HFF-Myc (cell line): ENCODE measurements around the gene KIF20B.

Experiments
- DNase-seq: peaks from one replicate; pipeline ENCODE4 v3.0.0-alpha.2; 2011; ENCODE audit warnings: low read depth; ENCODE audit errors: extremely low read depth
- H3K4me3 ChIP-seq: replicated peaks from 2 replicates; pipeline ENCODE4 v1.5.1; 2011; ENCODE audit warnings: low read depth, mild to moderate bottlenecking, control low read depth, low read length
- TF ChIP-seq, protein P1 (sequence below): IDR thresholded peaks from 2 replicates; pipeline ENCODE4 v1.5.1; 2012; ENCODE audit warnings: mild to moderate bottlenecking, low read depth, low read length, control low read depth; ENCODE audit errors: missing control alignments

KIF20B gene

DNA sequence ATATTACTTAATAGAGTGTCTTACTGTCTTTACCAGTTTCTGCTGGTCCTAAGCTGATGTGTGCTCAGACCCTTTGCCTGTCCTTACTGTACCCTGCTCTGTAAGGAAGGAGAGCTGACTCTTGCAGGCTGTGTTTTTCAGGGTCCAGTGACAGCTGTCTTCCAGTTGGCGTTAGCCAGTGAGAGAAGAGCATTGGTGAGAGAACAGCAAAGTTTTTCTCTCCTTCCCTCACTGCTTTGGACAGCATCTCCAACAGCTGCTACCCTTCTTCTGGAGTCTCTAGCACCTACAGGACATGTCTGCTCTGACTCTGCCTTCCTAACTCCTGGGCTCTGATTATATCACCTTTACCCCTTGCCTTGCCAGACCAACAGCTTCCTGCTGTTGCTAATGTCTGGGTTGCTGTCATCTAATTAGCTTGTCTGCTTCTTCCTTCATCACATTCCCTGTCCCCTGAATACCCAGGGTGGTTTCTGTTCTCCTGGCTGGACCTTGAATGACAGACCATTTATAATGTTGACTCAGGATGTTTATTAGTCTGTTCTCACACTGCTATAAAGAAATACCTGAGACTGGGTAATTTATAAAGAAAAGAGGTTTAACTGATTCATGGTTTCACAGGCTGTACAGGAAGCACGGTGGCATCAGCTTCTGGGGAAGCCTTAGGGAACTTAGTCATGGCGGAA, 32.9 kb upstream of the KIF20B start:
- no peak overlapping the region for H3K4me3 ChIP-seq
- no peak for DNase-seq
- TF ChIP-seq, protein P1, sequence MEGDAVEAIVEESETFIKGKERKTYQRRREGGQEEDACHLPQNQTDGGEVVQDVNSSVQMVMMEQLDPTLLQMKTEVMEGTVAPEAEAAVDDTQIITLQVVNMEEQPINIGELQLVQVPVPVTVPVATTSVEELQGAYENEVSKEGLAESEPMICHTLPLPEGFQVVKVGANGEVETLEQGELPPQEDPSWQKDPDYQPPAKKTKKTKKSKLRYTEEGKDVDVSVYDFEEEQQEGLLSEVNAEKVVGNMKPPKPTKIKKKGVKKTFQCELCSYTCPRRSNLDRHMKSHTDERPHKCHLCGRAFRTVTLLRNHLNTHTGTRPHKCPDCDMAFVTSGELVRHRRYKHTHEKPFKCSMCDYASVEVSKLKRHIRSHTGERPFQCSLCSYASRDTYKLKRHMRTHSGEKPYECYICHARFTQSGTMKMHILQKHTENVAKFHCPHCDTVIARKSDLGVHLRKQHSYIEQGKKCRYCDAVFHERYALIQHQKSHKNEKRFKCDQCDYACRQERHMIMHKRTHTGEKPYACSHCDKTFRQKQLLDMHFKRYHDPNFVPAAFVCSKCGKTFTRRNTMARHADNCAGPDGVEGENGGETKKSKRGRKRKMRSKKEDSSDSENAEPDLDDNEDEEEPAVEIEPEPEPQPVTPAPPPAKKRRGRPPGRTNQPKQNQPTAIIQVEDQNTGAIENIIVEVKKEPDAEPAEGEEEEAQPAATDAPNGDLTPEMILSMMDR, result no peak

DNA sequence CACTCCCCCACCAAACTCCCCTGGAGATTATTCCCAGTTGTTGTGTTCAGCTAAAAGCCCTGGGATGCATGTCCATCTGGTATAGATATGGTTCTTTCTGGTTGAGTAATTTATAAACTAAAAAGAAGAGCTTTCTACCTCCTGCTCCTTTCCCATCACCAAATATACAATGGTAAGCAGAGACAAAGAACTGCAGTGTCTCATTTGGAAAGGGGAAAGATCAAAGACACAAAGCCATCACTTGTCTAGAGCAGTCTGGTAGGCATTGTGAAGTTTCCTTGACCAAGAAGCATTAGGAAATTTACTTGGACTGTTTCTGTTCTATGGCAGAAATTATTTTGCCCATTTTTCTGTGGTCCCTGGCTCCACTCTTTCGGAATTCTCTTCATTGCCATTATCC, 31.4 kb upstream of the KIF20B start:
- TF ChIP-seq, protein P1, result no peak
- H3K4me3 ChIP-seq, result no peak overlapping the region
- DNase-seq, result no peak

DNA sequence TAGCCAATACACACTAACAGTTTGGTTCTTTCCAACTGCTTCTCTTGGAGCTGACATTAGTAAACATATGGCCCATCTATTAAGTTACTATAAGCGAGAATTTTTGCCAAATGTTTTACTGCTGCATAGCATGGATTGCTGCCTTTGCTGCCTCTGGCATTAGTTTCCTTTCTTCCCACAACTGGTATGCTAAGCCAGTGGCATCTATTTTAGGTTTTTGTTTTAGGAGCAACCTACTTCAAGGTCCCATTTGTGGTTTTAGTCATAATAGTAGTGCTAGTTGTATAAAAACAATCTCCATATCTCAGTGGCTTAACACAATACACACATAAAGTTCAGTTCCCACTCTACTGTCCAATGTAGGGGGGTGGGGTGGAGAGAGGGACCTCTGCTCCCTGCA, 30.5 kb upstream of the KIF20B start:
- TF ChIP-seq, protein P1, result no peak
- DNase-seq, result no peak
- H3K4me3 ChIP-seq, result no peak overlapping the region

DNA sequence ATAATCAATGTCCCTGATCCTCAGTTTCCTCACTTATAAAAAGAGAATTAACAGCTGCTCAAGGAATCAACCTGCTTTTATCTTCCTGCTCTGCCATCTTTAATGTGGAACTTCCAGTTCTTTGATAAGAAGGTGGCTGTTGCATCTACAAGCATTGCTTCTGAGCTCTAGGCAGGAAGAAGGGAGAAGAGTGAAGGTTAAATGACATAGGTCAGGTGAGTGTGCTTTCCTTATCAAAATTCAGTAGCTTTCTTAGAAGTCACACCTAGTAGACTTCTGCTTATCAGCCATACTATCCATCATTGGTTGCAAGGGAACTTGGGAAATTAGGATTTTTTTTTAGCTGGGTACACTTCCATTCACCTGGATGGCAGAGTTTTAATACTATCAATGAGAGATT, 24.0 kb upstream of the KIF20B start:
- no peak for DNase-seq
- TF ChIP-seq, protein P1, result no peak
- H3K4me3 ChIP-seq, result no peak overlapping the region

DNA sequence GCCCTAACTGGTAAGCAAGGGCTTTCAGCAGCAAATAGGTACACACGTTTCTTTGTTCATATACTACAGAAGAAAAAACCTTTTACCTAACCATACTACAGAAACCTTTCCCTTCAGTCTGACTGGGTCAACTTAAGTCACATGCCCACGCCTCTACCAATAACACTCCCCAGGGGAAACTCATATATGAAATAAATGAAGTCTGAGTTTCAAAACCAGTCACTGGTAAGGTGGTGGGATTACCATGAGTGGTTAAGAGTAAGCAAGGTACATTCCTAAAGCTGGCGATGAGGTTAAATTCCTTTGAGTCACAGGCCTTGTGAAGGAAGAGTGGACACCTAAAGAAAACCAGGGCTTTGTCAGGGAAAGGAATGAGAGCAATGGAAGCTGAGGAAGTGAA, 21.4 kb upstream of the KIF20B start:
- no peak for DNase-seq
- TF ChIP-seq, protein P1, result no peak
- H3K4me3 ChIP-seq, result no peak overlapping the region

DNA sequence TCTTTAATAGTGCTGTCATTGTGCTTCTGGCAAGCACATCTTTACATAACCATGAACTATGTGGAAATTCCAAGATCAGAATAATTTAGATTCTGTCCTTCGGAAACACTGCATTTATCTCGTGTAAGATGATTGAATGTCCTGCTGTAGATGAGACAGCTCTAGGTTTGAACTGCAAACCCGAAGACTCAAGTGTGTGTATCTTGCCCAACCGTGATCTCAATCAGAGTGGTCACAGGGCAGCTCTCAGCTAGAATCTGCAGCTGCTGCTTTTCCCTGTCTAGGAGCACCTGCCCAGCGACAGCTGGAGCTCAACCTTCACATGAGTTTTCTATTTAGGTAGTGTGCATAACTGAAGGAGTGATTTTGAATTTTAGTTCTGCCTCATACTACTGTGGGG, 17.5 kb upstream of the KIF20B start:
- no peak for DNase-seq

More for the DNA sequence above, 17.5 kb upstream of the KIF20B start:
- no peak overlapping the region for H3K4me3 ChIP-seq
- TF ChIP-seq, protein P1, result no peak
